ACHN (cell line): ENCODE results near the gene CNTRL.
"Not testable (repeated sequence)": the region's sequence is repeated elsewhere in the genome, so short reads cannot be mapped to it uniquely, and the experiment has no call there.

Experiments used
- DNase-seq: peaks from one replicate; pipeline ENCODE4 v3.0.0-alpha.2; 2015
- in situ Hi-C: cut with HindIII; loops from 2 replicates; pipeline ENCODE4 v1.10.0; 2017; ENCODE audit warnings: low sequenced_read_pairs, low pct_ligation_motif_present, low pct_unique_long_range_greater_than_20kb

The CNTRL gene, protein sequence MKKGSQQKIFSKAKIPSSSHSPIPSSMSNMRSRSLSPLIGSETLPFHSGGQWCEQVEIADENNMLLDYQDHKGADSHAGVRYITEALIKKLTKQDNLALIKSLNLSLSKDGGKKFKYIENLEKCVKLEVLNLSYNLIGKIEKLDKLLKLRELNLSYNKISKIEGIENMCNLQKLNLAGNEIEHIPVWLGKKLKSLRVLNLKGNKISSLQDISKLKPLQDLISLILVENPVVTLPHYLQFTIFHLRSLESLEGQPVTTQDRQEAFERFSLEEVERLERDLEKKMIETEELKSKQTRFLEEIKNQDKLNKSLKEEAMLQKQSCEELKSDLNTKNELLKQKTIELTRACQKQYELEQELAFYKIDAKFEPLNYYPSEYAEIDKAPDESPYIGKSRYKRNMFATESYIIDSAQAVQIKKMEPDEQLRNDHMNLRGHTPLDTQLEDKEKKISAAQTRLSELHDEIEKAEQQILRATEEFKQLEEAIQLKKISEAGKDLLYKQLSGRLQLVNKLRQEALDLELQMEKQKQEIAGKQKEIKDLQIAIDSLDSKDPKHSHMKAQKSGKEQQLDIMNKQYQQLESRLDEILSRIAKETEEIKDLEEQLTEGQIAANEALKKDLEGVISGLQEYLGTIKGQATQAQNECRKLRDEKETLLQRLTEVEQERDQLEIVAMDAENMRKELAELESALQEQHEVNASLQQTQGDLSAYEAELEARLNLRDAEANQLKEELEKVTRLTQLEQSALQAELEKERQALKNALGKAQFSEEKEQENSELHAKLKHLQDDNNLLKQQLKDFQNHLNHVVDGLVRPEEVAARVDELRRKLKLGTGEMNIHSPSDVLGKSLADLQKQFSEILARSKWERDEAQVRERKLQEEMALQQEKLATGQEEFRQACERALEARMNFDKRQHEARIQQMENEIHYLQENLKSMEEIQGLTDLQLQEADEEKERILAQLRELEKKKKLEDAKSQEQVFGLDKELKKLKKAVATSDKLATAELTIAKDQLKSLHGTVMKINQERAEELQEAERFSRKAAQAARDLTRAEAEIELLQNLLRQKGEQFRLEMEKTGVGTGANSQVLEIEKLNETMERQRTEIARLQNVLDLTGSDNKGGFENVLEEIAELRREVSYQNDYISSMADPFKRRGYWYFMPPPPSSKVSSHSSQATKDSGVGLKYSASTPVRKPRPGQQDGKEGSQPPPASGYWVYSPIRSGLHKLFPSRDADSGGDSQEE (N-terminal part only)

DNA sequence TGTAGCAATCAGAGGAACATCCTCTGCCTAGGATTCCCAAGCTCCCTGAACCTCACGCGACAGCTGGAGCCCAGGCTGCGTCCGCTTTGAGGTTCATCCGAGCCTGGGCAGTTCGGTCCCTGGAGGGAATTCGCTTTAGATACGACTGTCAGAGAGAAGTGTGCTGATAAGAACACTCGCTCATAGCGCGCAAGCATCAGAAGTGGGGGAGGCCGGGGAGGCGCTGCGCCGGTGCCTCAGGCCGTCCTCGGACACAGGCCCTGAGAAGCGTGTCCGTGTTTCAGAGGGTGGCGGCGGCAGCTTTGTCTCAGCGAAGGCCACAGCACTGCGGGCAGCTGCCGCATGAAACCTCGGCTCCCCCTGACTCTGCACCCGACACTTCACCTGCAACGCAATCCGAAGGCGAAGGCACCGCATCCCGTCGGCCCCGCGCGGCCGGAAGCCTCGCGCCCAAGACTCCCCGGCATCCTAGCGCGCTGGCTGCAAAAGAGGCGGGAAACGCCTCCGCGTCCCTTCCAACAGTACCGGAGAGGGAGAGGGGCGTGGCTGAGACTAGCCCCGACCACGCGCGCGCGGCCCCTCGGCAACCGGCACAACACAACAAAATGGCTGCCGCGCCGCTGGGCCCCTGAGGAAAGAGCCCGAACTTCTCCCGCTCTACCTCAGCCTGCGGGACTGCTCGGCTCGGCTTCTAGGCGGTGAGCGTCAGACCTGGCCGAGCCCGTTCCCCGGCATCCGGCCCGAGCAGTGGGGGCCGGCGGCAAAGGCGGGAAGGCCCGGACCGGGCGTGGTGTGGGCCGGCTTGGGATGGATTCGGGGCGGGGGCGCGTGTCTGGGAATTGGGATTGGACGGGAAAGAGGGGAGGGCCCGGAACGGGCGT, at the start of gene CNTRL:
CNTRL (plus strand) TSS at position 586 of the 881 bp plus-strand sequence. CDS start 13,372 bp downstream, outside the sequence.
- in situ Hi-C loops: no loop called here
- DNase-seq: peak; percentile 89

DNA sequence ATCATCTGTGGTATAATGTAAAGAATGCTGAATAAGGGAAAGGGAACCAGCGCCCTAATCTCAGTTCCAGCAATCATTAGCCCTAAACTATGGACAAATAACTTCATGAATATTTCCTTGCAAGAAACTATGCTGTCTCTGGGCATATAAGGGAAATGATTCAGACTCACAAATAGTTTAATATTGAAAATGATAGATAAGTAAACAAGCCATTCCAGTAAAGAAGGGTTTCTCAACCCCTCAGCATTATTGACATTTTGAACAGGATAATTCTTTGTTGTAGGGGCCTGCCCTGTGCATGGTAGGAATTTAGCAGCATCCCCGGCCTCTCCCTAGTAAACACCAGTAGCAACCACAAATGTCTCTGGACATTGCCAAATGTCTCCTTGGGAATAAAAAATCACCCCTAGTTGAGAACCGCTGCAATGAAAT, 48.5 kb upstream of the CNTRL start:
- in situ Hi-C loops: no loop called here
- no peak for DNase-seq

DNA sequence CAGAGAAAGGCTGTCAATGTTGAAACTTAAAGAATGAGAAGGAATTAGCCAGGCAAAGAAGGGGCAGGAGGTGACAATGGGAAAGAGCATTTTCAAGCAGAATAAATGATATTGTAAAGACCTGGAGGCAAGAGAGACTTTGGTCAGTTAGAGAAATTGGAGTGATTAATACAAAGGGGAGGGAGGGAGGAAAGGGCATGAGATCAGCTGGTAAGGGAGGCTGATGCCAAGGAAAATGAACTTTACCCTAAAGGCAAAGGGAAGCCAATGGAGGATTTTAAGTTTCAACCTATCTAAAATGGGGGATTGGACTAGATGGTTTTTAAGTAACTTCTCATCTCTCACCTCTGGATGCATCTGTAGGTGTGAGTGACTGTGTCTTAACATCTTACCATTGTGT, 48.0 kb upstream of the CNTRL start:
- no peak for DNase-seq
- in situ Hi-C loops: no loop called here

GRCh38 chr9:121028285-121028684, 46.5 kb upstream of the CNTRL start:
- DNase-seq, in situ Hi-C loops: not testable (repeated sequence)

DNA sequence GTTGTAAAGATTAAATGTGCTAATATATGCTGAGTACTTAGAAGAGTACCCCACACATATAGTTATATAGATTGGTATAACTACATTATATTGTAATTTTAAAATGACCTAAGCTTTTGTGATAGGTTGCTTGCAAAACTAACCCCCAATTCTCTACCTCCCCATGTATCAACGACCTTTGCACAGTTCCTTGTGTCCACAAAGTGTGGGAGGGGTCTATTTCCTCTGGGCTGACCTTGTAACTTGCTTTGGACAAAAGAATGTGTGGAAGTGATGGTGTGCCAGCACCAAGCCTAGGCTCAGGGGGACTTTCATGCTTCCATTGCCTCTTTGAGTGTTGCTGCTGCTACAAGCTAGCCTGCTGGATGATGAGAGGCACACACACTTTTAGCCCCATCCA, 45.3 kb upstream of the CNTRL start:
- in situ Hi-C loops: no loop called here
- no peak for DNase-seq

DNA sequence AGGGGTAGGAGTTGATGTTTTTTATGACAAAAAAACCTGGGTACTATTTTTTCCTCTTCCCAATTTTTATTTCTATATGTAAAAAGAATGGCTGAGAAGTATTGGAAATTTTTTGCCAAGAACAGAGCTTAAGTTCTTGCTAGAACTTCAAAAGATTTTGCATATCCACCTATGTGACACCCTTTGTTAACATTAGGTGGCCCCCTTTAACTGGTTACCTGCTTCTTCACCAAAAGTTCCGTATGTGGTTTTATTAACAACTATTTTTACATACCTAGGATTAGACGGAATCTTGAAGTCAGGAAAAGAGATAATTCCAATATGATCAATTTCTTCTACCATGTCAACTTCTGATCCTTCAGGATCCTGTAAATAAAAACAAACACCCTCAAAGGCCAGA, 40.2 kb upstream of the CNTRL start:
- DNase-seq: no peak
- in situ Hi-C loops: no loop called here

- DNase-seq, in situ Hi-C loops: not testable (repeated sequence)
Observed at GRCh38 chr9:121035717-121036116, 39.0 kb upstream of the CNTRL start.

GRCh38 chr9:121038362-121038761, 36.4 kb upstream of the CNTRL start:
- in situ Hi-C loops: no loop called here

GRCh38 chr9:121038804-121039203, 36.0 kb upstream of the CNTRL start:
- no peak for DNase-seq
- in situ Hi-C loops: no loop called here

More at GRCh38 chr9:121038362-121038761, 36.4 kb upstream of the CNTRL start:
- DNase-seq: no peak

DNA sequence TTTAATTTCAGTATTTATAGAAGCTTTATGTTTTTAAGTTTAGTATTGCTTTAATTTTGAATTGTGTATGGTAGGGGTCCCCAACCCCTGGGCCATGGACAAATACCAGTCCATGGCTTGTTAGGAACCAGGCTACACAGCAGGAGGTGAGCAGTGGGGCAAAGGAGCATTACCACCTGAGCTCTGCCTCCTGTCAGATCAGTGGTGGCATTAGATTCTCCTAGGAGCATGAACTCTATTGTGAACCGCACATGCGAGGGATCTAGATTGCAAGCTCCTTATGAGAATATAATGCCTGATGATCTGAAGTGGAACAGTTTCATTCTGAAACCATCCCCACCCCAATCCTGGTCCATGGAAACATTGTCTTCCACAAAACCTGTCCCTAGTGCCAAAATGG, 26.6 kb upstream of the CNTRL start:
- DNase-seq: no peak
- in situ Hi-C loops: no loop called here

DNA sequence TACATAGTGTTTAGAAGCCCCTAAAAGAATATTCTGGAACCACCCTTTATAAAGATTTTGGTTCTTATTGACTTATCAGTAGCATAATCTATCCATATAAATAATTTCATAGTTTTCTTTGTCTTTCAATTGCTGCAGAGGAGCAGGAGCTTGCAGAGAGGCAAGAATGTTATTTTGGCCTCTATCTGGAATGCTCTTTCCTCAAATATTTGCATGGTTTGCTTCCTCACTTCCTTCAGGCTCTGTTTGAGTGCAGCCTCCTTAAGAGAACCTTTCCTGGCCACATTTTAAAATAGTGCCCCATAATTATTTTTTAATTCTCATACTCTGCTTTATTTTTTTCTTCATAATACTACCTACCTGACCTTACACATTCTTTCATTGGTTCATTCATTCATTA, 26.1 kb upstream of the CNTRL start:
- in situ Hi-C loops: no loop called here
- no peak for DNase-seq

GRCh38 chr9:121050128-121050988, 24.4 kb upstream of the CNTRL start, which contains the start of gene C5:
C5 (minus strand) TSS chr9:121050275; CDS start chr9:121050246, 29 bp downstream.
- peak; percentile 5 for DNase-seq
- in situ Hi-C loops: no loop called here

DNA sequence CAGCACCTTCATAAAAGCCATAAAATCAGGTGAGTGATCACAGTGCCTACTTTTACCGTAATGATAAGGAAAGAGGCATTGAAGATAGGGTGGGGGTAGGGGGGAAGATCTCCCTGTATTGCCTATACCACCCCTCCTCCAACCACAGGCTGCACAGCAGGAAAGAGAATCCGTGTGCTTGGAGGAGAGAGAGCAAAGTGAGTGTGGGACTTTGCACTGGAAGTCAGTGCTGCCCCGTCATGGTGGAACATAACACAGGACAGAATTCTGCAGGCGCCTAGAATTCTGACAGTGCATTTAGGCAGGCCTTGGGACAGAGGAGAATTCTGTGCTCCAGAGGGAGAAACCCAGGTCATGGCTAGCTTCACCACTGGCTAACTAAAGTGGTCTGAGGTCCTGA, 21.2 kb upstream of the CNTRL start:
- in situ Hi-C loops: no loop called here
- DNase-seq: no peak

GRCh38 chr9:121055642-121056143, 19.1 kb upstream of the CNTRL start:
- DNase-seq: peak; percentile 15
- in situ Hi-C loops: no loop called here

DNA sequence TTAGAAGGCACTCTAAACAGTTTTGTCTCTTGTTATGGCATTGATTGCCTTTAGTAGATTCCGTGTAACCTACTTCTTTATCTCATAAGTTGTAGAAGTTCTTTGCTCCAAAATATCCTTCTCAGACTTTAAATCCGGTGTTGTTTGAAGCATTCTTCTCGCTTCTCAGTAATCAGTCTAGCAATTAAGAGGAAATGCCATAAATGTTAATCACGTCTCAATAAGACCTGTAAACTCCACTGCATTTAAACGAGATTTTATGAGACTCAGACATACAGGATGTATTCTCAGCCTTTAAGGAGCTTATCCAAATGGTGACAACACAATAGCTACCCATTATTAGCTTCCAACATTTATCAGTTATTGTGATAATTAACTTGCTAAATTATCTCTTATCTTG, 16.9 kb upstream of the CNTRL start:
- in situ Hi-C loops: no loop called here
- DNase-seq: no peak

GRCh38 chr9:121059513-121059912, 15.2 kb upstream of the CNTRL start:
- no peak for DNase-seq
- in situ Hi-C loops: no loop called here
